GM18858 (cell line): ENCODE measurements around the gene RCAN3.
"Not testable (repeated sequence)": the region's sequence is repeated elsewhere in the genome, so short reads cannot be mapped to it uniquely, and the experiment has no call there.

Experiments used
- ATAC-seq: cut with Tn5 transposase; IDR thresholded peaks from one replicate; pipeline ENCODE4 v1.9.1; 2021; ENCODE audit not compliant: unreplicated experiment

The RCAN3 gene

GRCh38 chr1:24484199-24484598 is 18.4 kb upstream of the RCAN3 start:
- ATAC-seq, result no peak

- no peak for ATAC-seq
Measured at GRCh38 chr1:24486331-24487065, 16.1 kb upstream of the RCAN3 start.

- ATAC-seq, result no peak
Measured at GRCh38 chr1:24487455-24487854, 15.2 kb upstream of the RCAN3 start.

- not testable (repeated sequence) for ATAC-seq
Measured at GRCh38 chr1:24488159-24488558, 14.5 kb upstream of the RCAN3 start.

GRCh38 chr1:24489674-24490073 is 13.0 kb upstream of the RCAN3 start:
- no peak for ATAC-seq

GRCh38 chr1:24490101-24490781 is 12.4 kb upstream of the RCAN3 start:
- no peak for ATAC-seq

GRCh38 chr1:24491577-24492360 is 10.9 kb upstream of the RCAN3 start:
- ATAC-seq, result no peak

- not testable (repeated sequence) for ATAC-seq
Measured at GRCh38 chr1:24492935-24493334, 9.7 kb upstream of the RCAN3 start.

- ATAC-seq, result no peak
Measured at GRCh38 chr1:24493785-24494184, 8.9 kb upstream of the RCAN3 start.

- no peak for ATAC-seq
Measured at GRCh38 chr1:24498589-24498988, 4.0 kb upstream of the RCAN3 start.

- ATAC-seq, result no peak
Measured at GRCh38 chr1:24500448-24501048, 2.1 kb upstream of the RCAN3 start.

- no peak for ATAC-seq
Measured at GRCh38 chr1:24501371-24502064, 1.1 kb upstream of the RCAN3 start.

- no peak for ATAC-seq
Measured at GRCh38 chr1:24502065-24502708, 449 bp upstream of the RCAN3 start.

- ATAC-seq, result no peak
Measured at GRCh38 chr1:24503059-24503751, 569 bp downstream of the RCAN3 start.

GRCh38 chr1:24503870-24504523 is 1.4 kb downstream of the RCAN3 start:
- no peak for ATAC-seq

GRCh38 chr1:24504560-24504959 is 1.9 kb downstream of the RCAN3 start:
- no peak for ATAC-seq

- ATAC-seq, result no peak
Measured at GRCh38 chr1:24505816-24506215, 3.2 kb downstream of the RCAN3 start.

GRCh38 chr1:24506691-24507381 is 4.2 kb downstream of the RCAN3 start:
- no peak for ATAC-seq

GRCh38 chr1:24507405-24507804 is 4.8 kb downstream of the RCAN3 start:
- no peak for ATAC-seq
